Testis (tissue), 3 donors: ENCODE results near the gene FGF12. TPM values are rescaled to one million over a fixed set of nuclear protein-coding genes. Genes with fewer than 3 reads are reported as not detected.

Experiments used
- DNase-seq: peaks from one replicate; pipeline ENCODE4 v3.0.0-alpha.2; 2019
- H3K27ac ChIP-seq, 2 donors: fragments of 200-600 bp; sonication (generic); one replicate each; pipeline ENCODE4 v1.5.1; 2019
- H3K27me3 ChIP-seq: fragments of 200-600 bp; sonication (generic); one replicate; pipeline ENCODE4 v1.5.1; 2019
- H3K36me3 ChIP-seq: fragments of 200-600 bp; sonication (generic); one replicate; pipeline ENCODE4 v1.5.1; 2017; ENCODE audit warnings: low read depth; ENCODE audit errors: missing control alignments
- H3K4me1 ChIP-seq: fragments of 200-600 bp; sonication (generic); one replicate; pipeline ENCODE4 v1.5.1; 2019
- H3K4me3 ChIP-seq, 2 donors: fragments of 200-600 bp; sonication (generic); one replicate each; pipeline ENCODE4 v1.5.1; 2017 to 2019
- H3K9me3 ChIP-seq: fragments of 200-600 bp; sonication (generic); one replicate; pipeline ENCODE4 v1.5.1; 2017
- CTCF ChIP-seq, 3 experiments: fragments of 450-650 bp in 2 of 3; fragments of 200-600 bp in 1 of 3; sonication (generic) in 1 of 3; IDR thresholded peaks; one replicate each; pipeline ENCODE4 v1.5.1; 2016 to 2019; ENCODE audit warnings: antibody characterized with exemption in 3 of 3, mild to moderate bottlenecking in 2 of 3, moderate library complexity in 1 of 3
- POLR2A ChIP-seq: fragments of 450-650 bp; IDR thresholded peaks from one replicate; pipeline ENCODE4 v1.6.1; 2017; ENCODE audit warnings: antibody characterized with exemption, mild to moderate bottlenecking, moderate library complexity
- WGBS, 2 donors: methylation state at CpG; one replicate each; pipeline ENCODE4 v1.1.5; 2018; 5-methylcytosine and 5-hydroxymethylcytosine counted together
- intact Hi-C: fragments of 100-400 bp; cut with DNase I; formaldehyde crosslinking; loops from one replicate; pipeline ENCODE4 v1.15.1; 2023; ENCODE audit warnings: low total_unique reads
- polyA plus RNA-seq: library from polyadenylated mRNA; stranded (reverse); fragments of 350-450 nt; fragmentation: Illumina TruSeq; extraction: RNeasy Lipid Tissue Mini Kit (QIAGEN cat#74804); gene quantifications from one replicate; pipeline ENCODE4 v1.2.3, GENCODE V29; 2014; ENCODE audit warnings: low read depth, low replicate concordance; ENCODE audit not compliant: insufficient read depth
- total RNA-seq, 2 donors: library from RNA; depleted of rRNA; stranded (reverse); fragments of >200 nt; gene quantifications; one replicate each; pipeline ENCODE4 v1.2.3, GENCODE V29; 2016

The FGF12 gene
- total and polyA plus RNA-seq, 3 donors from 2014 or later = 2.3 to 3.3 (median 3.0) TPM

GRCh38 chr3:192352142-192352541 is 375.2 kb downstream of the FGF12 start:
- Histone ChIP-seq H3K36me3 (no peaks in the 10 kb centered on the region), H3K4me3 (no peak overlapping the region), H3K27me3 (no peaks in the 10 kb centered on the region), H3K9me3 (no peaks in the 10 kb centered on the region), H3K4me1 (no peaks in the 10 kb centered on the region), H3K27ac (no peak overlapping the region)
- DNase-seq = no peak
- intact Hi-C loops = no loop called here
- TF ChIP-seq POLR2A (no peak), CTCF (IDR thresholded peaks at IDR 0.05) (no peak)

GRCh38 chr3:192351441-192351840 is 375.9 kb downstream of the FGF12 start:
- Histone ChIP-seq H3K9me3 (no peaks in the 10 kb centered on the region), H3K36me3 (no peaks in the 10 kb centered on the region), H3K4me3 (no peak overlapping the region), H3K27ac (no peak overlapping the region), H3K4me1 (no peaks in the 10 kb centered on the region), H3K27me3 (no peaks in the 10 kb centered on the region)
- 88 to 94% methylated on average over 3 of the region's 3 CpGs for WGBS, 2 donors
- intact Hi-C loops = no loop called here
- no peak for TF ChIP-seq CTCF (IDR thresholded peaks at IDR 0.05)
- no peak for TF ChIP-seq POLR2A
- no peak for DNase-seq

- TF ChIP-seq CTCF (IDR thresholded peaks at IDR 0.05) = no peak
- no peak for TF ChIP-seq POLR2A
- 82 to 83% methylated on average over 1 of the region's 1 CpG for WGBS, 2 donors
- H3K27me3 ChIP-seq = no peaks in the 10 kb centered on the region
- no peak overlapping the region for H3K27ac ChIP-seq
- H3K4me1 ChIP-seq = no peaks in the 10 kb centered on the region
- intact Hi-C loops = no loop called here
- no peak overlapping the region for H3K4me3 ChIP-seq
- no peak for DNase-seq
- no peaks in the 10 kb centered on the region for H3K36me3 ChIP-seq
- H3K9me3 ChIP-seq = no peaks in the 10 kb centered on the region
These were observed 387.3 kb downstream of the FGF12 start for GRCh38 chr3:192340031-192340430.

- intact Hi-C loops = no loop called here
- no peak for DNase-seq
- Histone ChIP-seq H3K27ac (no peak overlapping the region), H3K4me3 (no peak overlapping the region), H3K27me3 (no peaks in the 10 kb centered on the region), H3K4me1 (no peaks in the 10 kb centered on the region), H3K9me3 (no peaks in the 10 kb centered on the region), H3K36me3 (no peaks in the 10 kb centered on the region)
- 79 to 91% methylated on average over 2 of the region's 2 CpGs for WGBS, 2 donors
- no peak for TF ChIP-seq POLR2A
- TF ChIP-seq CTCF (IDR thresholded peaks at IDR 0.05) = no peak
These were observed 388.1 kb downstream of the FGF12 start for GRCh38 chr3:192339214-192339613.

GRCh38 chr3:192336286-192336685 is 391.1 kb downstream of the FGF12 start:
- Histone ChIP-seq H3K36me3 (no peaks in the 10 kb centered on the region), H3K9me3 (no peaks in the 10 kb centered on the region), H3K27me3 (no peaks in the 10 kb centered on the region), H3K27ac (no peak overlapping the region), H3K4me3 (no peak overlapping the region), H3K4me1 (no peaks in the 10 kb centered on the region)
- intact Hi-C loops = no loop called here
- no peak for DNase-seq
- TF ChIP-seq CTCF (IDR thresholded peaks at IDR 0.05) = no peak
- TF ChIP-seq POLR2A = no peak
- WGBS, 2 donors = 66 to 74% methylated on average over 5 of the region's 5 CpGs
